ENCODE data around the gene ATP6V0E2.

ATP6V0E2 gene

DNA sequence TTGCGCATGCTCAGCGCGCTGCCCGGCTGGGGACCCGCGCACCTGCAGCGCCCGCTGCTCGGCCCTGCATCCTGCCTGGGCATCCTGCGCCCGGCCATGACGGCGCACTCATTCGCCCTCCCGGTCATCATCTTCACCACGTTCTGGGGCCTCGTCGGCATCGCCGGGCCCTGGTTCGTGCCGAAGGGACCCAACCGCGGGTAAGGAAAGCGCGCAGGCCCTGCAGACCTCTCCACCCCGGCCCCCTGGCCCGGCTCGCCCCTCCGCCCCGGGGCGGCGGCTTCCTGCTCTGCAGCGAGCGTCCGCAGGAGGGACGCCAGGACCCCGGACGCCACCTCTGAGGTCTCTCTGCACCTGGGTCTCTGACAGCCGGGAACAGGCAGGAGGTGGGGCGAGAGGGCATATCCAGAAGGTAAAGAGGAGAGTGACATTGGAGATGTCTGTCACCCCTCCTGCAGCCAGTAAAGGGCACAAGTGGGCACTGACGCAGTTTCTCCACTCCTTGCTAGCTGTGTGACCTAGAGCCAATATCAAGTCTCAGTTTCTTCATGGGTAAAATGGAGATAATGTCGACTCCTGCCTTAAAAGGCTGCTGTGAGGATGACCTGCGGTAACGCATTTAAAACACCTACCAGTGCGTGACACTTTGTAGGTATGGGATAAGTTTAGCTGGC lies 338 bp downstream of the ATP6V0E2 start:
- Histone ChIP-seq H3K27ac (no peak overlapping the region), H3K36me3 (no peaks in the 10 kb centered on the region), H3K27me3 (peaks cover 68% of the 10 kb centered on the region), H3K9me3 (no peaks in the 10 kb centered on the region), H3K4me1 (ENCODE audit: control insufficient read depth in 1 of 2, insufficient read depth in 1 of 2, low read depth in 1 of 2, low read length in 1 of 2) (peaks cover 17 to 18% of the 10 kb centered on the region in 2 experiments), H3K4me3 (ENCODE audit: low read depth in 1 of 2, low read length in 1 of 2) (peak overlapping the region; percentile 57)
- TF ChIP-seq, protein P1, sequence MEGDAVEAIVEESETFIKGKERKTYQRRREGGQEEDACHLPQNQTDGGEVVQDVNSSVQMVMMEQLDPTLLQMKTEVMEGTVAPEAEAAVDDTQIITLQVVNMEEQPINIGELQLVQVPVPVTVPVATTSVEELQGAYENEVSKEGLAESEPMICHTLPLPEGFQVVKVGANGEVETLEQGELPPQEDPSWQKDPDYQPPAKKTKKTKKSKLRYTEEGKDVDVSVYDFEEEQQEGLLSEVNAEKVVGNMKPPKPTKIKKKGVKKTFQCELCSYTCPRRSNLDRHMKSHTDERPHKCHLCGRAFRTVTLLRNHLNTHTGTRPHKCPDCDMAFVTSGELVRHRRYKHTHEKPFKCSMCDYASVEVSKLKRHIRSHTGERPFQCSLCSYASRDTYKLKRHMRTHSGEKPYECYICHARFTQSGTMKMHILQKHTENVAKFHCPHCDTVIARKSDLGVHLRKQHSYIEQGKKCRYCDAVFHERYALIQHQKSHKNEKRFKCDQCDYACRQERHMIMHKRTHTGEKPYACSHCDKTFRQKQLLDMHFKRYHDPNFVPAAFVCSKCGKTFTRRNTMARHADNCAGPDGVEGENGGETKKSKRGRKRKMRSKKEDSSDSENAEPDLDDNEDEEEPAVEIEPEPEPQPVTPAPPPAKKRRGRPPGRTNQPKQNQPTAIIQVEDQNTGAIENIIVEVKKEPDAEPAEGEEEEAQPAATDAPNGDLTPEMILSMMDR (IDR thresholded peaks at IDR 0.05): no peak

DNA sequence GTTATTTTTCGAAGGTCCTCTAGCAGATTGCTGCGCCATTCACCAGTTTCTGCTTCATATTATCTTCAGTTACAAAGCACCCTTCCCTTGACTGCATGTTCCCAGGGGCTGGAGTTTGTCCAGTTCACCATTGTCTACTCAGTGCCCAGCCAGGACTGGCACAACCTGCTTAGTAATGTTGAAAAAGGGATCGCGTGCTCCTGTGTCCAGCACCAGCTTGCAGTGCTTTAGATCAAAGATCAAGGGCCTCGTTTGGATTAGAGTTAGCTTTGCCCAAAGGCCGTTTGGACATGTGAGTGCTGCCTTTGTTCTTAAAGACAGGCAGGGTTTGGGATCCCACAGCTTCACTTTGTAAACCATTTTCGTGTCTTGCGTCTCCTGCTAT lies 867 bp downstream of the ATP6V0E2 start:
- Histone ChIP-seq H3K9me3 (no peaks in the 10 kb centered on the region), H3K27me3 (peaks cover 63% of the 10 kb centered on the region), H3K4me3 (ENCODE audit: low read depth in 1 of 2, low read length in 1 of 2) (no peak overlapping the region), H3K36me3 (no peaks in the 10 kb centered on the region), H3K27ac (no peak overlapping the region), H3K4me1 (ENCODE audit: control insufficient read depth in 1 of 2, insufficient read depth in 1 of 2, low read depth in 1 of 2, low read length in 1 of 2) (peaks cover 17 to 18% of the 10 kb centered on the region in 2 experiments)
- TF ChIP-seq, protein P1 (IDR thresholded peaks at IDR 0.05): no peak

DNA sequence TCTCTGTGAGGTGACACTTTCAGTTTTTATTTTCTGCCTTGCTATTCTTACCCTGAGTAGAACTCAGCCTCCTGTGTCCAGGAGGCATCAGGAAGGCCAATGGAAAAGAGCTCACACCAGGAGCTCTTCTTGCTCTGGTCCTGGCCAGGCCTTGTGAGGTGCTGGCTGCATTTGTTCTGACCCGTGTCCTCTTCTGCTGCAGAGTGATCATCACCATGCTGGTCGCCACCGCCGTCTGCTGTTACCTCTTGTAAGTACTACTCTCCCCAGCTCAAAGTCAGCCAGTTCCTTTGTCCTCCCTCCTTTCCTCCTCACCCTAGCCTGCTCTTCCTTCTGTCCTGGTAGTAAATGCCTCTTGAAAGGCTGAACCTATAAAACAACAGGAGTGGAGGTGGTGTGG lies 1.6 kb downstream of the ATP6V0E2 start:
- Histone ChIP-seq H3K4me1 (ENCODE audit: control insufficient read depth in 1 of 2, insufficient read depth in 1 of 2, low read depth in 1 of 2, low read length in 1 of 2) (peaks cover 17 to 18% of the 10 kb centered on the region in 2 experiments), H3K4me3 (ENCODE audit: low read depth in 1 of 2, low read length in 1 of 2) (no peak overlapping the region), H3K27me3 (peaks cover 55% of the 10 kb centered on the region), H3K9me3 (no peaks in the 10 kb centered on the region), H3K36me3 (no peaks in the 10 kb centered on the region), H3K27ac (no peak overlapping the region)
- TF ChIP-seq, protein P1 (IDR thresholded peaks at IDR 0.05): no peak

DNA sequence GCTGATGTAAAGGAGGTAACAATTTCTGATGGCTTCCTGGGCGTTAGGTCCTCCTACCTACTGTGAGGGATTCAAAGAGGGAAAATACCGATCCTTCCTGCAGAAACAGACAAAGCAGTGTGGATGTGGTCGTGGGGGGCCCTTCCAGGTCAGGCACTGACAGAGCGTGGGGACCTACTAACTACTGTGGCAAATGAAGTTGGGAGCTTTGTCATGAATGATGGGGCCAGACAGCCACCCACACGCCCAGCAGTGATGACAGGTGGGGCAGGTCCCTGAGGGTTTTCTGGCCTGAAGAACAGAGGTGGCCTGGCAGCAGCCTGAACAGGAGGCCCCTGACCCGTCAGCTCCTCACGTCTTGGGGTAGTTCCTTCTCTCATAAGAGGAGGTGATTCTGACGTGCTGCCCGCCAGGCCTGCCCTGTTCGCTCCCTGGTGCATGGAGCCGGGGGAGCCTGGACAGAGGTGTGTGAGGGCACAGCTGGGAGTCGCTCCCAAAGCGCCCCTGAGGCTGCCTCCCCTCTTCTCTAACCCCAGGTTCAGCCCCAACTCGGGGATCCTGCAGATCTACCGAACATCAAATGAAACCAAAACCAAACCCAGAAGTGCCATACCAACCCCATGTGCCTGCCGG lies 4.2 kb downstream of the ATP6V0E2 start:
- Histone ChIP-seq H3K9me3 (no peaks in the 10 kb centered on the region), H3K36me3 (no peaks in the 10 kb centered on the region), H3K4me3 (ENCODE audit: low read depth in 1 of 2, low read length in 1 of 2) (no peak overlapping the region), H3K27ac (no peak overlapping the region), H3K27me3 (peaks cover 29% of the 10 kb centered on the region), H3K4me1 (ENCODE audit: control insufficient read depth in 1 of 2, insufficient read depth in 1 of 2, low read depth in 1 of 2, low read length in 1 of 2) (peaks cover 14% of the 10 kb centered on the region in 2 experiments)
- TF ChIP-seq, protein P1 (IDR thresholded peaks at IDR 0.05): no peak

DNA sequence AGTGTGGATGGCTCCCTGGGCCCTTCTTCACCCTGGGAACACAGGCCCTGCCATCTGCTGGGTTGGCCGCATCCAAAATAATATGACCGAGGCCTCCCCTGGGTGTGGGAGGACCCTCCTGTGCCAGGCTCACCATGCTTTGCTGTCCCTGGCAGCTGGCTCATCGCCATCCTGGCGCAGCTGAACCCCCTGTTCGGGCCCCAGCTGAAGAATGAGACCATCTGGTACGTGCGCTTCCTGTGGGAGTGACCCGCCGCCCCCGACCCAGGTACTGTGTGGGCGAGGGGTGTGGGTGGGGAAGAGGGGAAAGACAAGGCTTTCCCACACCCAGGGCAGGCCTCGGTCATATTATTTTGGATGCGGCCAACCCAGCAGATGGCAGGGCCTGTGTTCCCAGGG lies 4.8 kb downstream of the ATP6V0E2 start:
- Histone ChIP-seq H3K4me1 (ENCODE audit: control insufficient read depth in 1 of 2, insufficient read depth in 1 of 2, low read depth in 1 of 2, low read length in 1 of 2) (peaks cover 9% of the 10 kb centered on the region in 2 experiments), H3K27ac (no peak overlapping the region), H3K9me3 (no peaks in the 10 kb centered on the region), H3K4me3 (ENCODE audit: low read depth in 1 of 2, low read length in 1 of 2) (no peak overlapping the region), H3K36me3 (no peaks in the 10 kb centered on the region), H3K27me3 (peaks cover 24% of the 10 kb centered on the region)
- TF ChIP-seq, protein P1 (IDR thresholded peaks at IDR 0.05): no peak
